HT1080 (cell line): Measurements from ENCODE around the gene SPTLC3. TPM values are rescaled to one million over a fixed set of nuclear protein-coding genes. Genes with fewer than 3 reads are reported as not detected.

Experiments used
- DNase-seq: peaks from one replicate; pipeline ENCODE4 v3.0.0-alpha.2; 2015; ENCODE audit warnings: low read depth
- total RNA-seq: library from RNA; depleted of rRNA; stranded (reverse); fragments of >200 nt; shearing (Covaris generic); gene quantifications from 2 replicates; pipeline ENCODE4 v1.2.3, GENCODE V29; 2014; rRNA removed

The SPTLC3 gene
- total RNA-seq, 1 experiment from 2014 or later, result 8.6 TPM

GRCh38 chr20:13180986-13181889 is 172.5 kb downstream of the SPTLC3 start:
- no peak for DNase-seq

GRCh38 chr20:13183005-13183404 is 174.2 kb downstream of the SPTLC3 start:
- DNase-seq, result peak; percentile 66

GRCh38 chr20:13186043-13186774 is 177.4 kb downstream of the SPTLC3 start:
- DNase-seq, result no peak

- DNase-seq, result no peak
Measured at GRCh38 chr20:13187899-13188298, 179.1 kb downstream of the SPTLC3 start.

- no peak for DNase-seq
Measured at GRCh38 chr20:13199279-13199678, 190.5 kb downstream of the SPTLC3 start.

- DNase-seq, result no peak
Measured at GRCh38 chr20:13200767-13201500, 192.2 kb downstream of the SPTLC3 start.

GRCh38 chr20:13202565-13202964 is 193.8 kb downstream of the SPTLC3 start:
- no peak for DNase-seq

- DNase-seq, result no peak
Measured at GRCh38 chr20:13205425-13205824, 196.7 kb downstream of the SPTLC3 start.

GRCh38 chr20:13205848-13206434 is 197.2 kb downstream of the SPTLC3 start:
- DNase-seq, result no peak

- DNase-seq, result no peak
Measured at GRCh38 chr20:13207016-13207415, 198.2 kb downstream of the SPTLC3 start.

GRCh38 chr20:13211956-13212618 is 203.3 kb downstream of the SPTLC3 start:
- no peak for DNase-seq

- no peak for DNase-seq
Measured at GRCh38 chr20:13212750-13213149, 204.0 kb downstream of the SPTLC3 start.

- no peak for DNase-seq
Measured at GRCh38 chr20:13213335-13213734, 204.6 kb downstream of the SPTLC3 start.

GRCh38 chr20:13216533-13216932 is 207.8 kb downstream of the SPTLC3 start:
- DNase-seq, result no peak

Other genes with a start within 250 kb of the SPTLC3 start
- gene ISM1, start 212.3 kb downstream of the SPTLC3 start, total RNA-seq, result 1.0 and 2.6 TPM in 2 replicates